22Rv1 (cell line): Measurements from ENCODE around the gene RASA4B.

Experiments
- ZFX ChIP-seq: fragments of 450-650 bp; IDR thresholded peaks from 2 replicates; pipeline ENCODE4 v1.6.1; 2017; ENCODE audit warnings: antibody characterized with exemption, borderline replicate concordance
- TF ChIP-seq, protein P1 (sequence below): fragments of 450-650 bp; IDR thresholded peaks from 2 replicates; pipeline ENCODE4 v1.5.1; 2017; ENCODE audit warnings: mild to moderate bottlenecking

DNA sequence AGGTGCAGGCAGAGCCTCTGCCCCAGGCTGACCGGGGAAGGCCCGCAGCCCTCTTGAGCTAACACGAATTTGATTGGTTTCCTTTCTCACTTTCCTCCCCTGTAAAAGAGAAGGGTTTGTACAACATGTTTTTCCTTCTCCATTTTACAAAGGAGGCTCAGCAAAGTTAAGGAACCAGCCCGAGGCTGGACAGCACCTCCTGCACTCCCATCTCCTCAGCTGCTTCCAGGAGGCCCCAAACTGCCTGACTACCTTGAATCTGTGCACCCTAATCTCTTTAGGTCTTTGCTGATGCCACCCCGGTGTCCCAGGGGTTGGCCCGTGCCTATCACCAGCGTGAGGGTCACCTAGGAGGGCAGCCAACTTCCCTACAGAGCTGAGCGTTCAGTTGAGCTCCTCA lies 57.1 kb downstream of the RASA4B start:
- TF ChIP-seq, protein P1, sequence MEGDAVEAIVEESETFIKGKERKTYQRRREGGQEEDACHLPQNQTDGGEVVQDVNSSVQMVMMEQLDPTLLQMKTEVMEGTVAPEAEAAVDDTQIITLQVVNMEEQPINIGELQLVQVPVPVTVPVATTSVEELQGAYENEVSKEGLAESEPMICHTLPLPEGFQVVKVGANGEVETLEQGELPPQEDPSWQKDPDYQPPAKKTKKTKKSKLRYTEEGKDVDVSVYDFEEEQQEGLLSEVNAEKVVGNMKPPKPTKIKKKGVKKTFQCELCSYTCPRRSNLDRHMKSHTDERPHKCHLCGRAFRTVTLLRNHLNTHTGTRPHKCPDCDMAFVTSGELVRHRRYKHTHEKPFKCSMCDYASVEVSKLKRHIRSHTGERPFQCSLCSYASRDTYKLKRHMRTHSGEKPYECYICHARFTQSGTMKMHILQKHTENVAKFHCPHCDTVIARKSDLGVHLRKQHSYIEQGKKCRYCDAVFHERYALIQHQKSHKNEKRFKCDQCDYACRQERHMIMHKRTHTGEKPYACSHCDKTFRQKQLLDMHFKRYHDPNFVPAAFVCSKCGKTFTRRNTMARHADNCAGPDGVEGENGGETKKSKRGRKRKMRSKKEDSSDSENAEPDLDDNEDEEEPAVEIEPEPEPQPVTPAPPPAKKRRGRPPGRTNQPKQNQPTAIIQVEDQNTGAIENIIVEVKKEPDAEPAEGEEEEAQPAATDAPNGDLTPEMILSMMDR = no peak
- TF ChIP-seq ZFX = no peak
